ENCODE results near the gene PARVG.

The PARVG gene

DNA sequence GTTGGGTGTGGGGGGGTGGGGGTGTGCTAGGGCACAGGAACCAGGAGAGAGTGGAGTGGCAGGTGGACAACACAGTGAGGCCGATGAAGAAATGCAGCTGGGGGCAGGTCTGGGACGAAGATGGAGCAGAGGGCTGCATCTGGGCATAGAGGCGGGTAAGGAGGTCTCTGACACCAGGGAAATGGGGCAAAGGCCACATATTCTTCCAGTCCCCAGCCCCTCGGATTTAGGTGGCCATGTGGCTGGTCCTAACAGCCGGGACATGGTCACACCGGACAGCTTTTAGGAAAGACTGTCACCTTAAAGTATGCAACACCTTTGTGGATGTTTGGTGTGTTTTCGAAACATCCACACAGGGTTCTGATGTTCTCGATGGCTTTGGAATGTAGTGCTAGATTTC, 5.0 kb upstream of the PARVG start:
- peaks cover 11% of the 10 kb centered on the region for H3K4me1 ChIP-seq (ENCODE audit: control insufficient read depth, insufficient read depth, low read length)
- CTCF ChIA-PET: no interaction called here
- no peaks in the 10 kb centered on the region for H3K36me3 ChIP-seq (ENCODE audit: control insufficient read depth in 2 of 2, insufficient read depth in 1 of 2, low read length in 2 of 2)
- POLR2A ChIA-PET: no interaction called here
- H3K27ac ChIP-seq (ENCODE audit: extremely low read depth, low read depth, low read length): no peak overlapping the region
- no peak for TF ChIP-seq ZNF433 (tag by site-specific recombination; IDR thresholded peaks at IDR 0.05; ENCODE audit: low read depth)
- TF ChIP-seq, protein P1, sequence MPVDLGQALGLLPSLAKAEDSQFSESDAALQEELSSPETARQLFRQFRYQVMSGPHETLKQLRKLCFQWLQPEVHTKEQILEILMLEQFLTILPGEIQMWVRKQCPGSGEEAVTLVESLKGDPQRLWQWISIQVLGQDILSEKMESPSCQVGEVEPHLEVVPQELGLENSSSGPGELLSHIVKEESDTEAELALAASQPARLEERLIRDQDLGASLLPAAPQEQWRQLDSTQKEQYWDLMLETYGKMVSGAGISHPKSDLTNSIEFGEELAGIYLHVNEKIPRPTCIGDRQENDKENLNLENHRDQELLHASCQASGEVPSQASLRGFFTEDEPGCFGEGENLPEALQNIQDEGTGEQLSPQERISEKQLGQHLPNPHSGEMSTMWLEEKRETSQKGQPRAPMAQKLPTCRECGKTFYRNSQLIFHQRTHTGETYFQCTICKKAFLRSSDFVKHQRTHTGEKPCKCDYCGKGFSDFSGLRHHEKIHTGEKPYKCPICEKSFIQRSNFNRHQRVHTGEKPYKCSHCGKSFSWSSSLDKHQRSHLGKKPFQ (tag by site-specific recombination; IDR thresholded peaks at IDR 0.05): no peak
- no peak overlapping the region for H3K4me3 ChIP-seq (ENCODE audit: low read depth, low read length)
- no peaks in the 10 kb centered on the region for H3K9me3 ChIP-seq (ENCODE audit: control insufficient read depth, insufficient read depth, low read depth, low read length)

DNA sequence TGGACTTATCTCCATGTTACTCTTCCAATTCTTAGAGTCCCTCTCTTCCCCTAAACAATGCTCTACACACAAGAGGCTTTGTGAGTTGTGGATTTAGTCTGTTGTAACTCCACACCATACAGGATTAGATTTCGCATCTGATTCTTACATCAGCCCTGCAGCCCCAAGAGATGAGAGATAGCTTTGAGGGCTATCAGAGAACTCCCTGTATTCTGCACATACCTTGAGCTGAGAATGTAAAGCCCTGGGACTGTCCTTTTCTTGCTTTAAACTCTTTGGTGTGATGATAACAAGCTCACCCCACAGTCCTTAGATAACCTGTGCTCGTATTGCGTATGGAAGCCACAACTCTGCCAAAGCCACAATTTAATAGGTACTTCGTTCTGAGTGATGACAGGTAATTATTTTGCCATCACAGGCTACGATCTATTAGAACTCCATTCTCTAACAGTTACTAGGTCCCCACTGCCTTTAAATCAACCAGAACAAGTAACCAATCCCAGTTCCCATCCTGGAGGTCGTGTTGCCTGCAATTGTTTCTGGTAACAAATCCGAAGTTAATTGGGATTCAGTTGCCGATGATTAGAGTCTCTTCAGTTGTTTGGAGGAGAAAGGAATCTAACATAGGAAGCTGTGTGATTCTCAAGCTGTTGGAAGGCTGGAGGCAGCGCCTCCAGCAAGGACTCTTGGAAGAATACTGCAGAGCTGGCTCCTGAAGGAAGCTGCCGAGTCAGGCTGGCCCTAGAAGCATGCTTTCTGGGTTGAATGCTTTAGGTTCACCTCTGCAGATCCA, 1.3 kb upstream of the PARVG start:
- peaks cover 7% of the 10 kb centered on the region for H3K4me1 ChIP-seq (ENCODE audit: control insufficient read depth, insufficient read depth, low read length)
- no peak overlapping the region for H3K4me3 ChIP-seq (ENCODE audit: low read depth, low read length)
- ChIA-PET CTCF (interaction anchor here (0.6 to 2.0 kb wide), 5 partner anchors 10 to 400 kb away, joined by 3 to 6 read pairs (median 4); no protein-coding TSS in a partner anchor), POLR2A (no interaction called here)
- no peak overlapping the region for H3K27ac ChIP-seq (ENCODE audit: extremely low read depth, low read depth, low read length)
- no peaks in the 10 kb centered on the region for H3K9me3 ChIP-seq (ENCODE audit: control insufficient read depth, insufficient read depth, low read depth, low read length)
- H3K36me3 ChIP-seq (ENCODE audit: control insufficient read depth in 2 of 2, insufficient read depth in 1 of 2, low read length in 2 of 2): no peaks in the 10 kb centered on the region
- TF ChIP-seq HOXD13 (CRISPR knock-in tag; IDR thresholded peaks at IDR 0.05; ENCODE audit: borderline replicate concordance): no peak
- no peak for TF ChIP-seq ZNF214 (tag by site-specific recombination; IDR thresholded peaks at IDR 0.05; ENCODE audit: borderline replicate concordance)
- TF ChIP-seq ZNF610 (tag by site-specific recombination; IDR thresholded peaks at IDR 0.05; ENCODE audit: borderline replicate concordance): no peak
- TF ChIP-seq, protein P2, sequence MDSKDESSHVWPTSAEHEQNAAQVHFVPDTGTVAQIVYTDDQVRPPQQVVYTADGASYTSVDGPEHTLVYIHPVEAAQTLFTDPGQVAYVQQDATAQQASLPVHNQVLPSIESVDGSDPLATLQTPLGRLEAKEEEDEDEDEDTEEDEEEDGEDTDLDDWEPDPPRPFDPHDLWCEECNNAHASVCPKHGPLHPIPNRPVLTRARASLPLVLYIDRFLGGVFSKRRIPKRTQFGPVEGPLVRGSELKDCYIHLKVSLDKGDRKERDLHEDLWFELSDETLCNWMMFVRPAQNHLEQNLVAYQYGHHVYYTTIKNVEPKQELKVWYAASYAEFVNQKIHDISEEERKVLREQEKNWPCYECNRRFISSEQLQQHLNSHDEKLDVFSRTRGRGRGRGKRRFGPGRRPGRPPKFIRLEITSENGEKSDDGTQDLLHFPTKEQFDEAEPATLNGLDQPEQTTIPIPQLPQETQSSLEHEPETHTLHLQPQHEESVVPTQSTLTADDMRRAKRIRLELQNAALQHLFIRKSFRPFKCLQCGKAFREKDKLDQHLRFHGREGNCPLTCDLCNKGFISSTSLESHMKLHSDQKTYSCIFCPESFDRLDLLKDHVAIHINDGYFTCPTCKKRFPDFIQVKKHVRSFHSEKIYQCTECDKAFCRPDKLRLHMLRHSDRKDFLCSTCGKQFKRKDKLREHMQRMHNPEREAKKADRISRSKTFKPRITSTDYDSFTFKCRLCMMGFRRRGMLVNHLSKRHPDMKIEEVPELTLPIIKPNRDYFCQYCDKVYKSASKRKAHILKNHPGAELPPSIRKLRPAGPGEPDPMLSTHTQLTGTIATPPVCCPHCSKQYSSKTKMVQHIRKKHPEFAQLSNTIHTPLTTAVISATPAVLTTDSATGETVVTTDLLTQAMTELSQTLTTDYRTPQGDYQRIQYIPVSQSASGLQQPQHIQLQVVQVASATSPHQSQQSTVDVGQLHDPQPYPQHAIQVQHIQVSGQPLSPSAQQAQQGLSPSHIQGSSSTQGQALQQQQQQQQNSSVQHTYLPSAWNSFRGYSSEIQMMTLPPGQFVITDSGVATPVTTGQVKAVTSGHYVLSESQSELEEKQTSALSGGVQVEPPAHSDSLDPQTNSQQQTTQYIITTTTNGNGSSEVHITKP (tag by site-specific recombination; IDR thresholded peaks at IDR 0.05): 0 out of 2 replicates have a peak, but pooled peaks have one; percentile 15
- TF ChIP-seq, protein P3, sequence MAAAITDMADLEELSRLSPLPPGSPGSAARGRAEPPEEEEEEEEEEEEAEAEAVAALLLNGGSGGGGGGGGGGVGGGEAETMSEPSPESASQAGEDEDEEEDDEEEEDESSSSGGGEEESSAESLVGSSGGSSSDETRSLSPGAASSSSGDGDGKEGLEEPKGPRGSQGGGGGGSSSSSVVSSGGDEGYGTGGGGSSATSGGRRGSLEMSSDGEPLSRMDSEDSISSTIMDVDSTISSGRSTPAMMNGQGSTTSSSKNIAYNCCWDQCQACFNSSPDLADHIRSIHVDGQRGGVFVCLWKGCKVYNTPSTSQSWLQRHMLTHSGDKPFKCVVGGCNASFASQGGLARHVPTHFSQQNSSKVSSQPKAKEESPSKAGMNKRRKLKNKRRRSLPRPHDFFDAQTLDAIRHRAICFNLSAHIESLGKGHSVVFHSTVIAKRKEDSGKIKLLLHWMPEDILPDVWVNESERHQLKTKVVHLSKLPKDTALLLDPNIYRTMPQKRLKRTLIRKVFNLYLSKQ (tag by site-specific recombination; IDR thresholded peaks at IDR 0.05; ENCODE audit: borderline replicate concordance): no peak
- no peak for TF ChIP-seq ZNF23 (tag by site-specific recombination; IDR thresholded peaks at IDR 0.05; ENCODE audit: borderline replicate concordance)
- no peak for TF ChIP-seq ZNF521 (tag by site-specific recombination; IDR thresholded peaks at IDR 0.05)
- peak; percentile 42; the same call in 1 of the 2 replicates for TF ChIP-seq GLIS1 (tag by site-specific recombination; IDR thresholded peaks at IDR 0.05)
- TF ChIP-seq, protein P4, sequence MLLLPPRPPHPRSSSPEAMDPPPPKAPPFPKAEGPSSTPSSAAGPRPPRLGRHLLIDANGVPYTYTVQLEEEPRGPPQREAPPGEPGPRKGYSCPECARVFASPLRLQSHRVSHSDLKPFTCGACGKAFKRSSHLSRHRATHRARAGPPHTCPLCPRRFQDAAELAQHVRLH (tag by site-specific recombination; IDR thresholded peaks at IDR 0.05): no peak
- TF ChIP-seq ZNF350 (tag by site-specific recombination; IDR thresholded peaks at IDR 0.05): no peak
- TF ChIP-seq YY2 (tag by site-specific recombination; IDR thresholded peaks at IDR 0.05): no peak
- TF ChIP-seq, protein P5, sequence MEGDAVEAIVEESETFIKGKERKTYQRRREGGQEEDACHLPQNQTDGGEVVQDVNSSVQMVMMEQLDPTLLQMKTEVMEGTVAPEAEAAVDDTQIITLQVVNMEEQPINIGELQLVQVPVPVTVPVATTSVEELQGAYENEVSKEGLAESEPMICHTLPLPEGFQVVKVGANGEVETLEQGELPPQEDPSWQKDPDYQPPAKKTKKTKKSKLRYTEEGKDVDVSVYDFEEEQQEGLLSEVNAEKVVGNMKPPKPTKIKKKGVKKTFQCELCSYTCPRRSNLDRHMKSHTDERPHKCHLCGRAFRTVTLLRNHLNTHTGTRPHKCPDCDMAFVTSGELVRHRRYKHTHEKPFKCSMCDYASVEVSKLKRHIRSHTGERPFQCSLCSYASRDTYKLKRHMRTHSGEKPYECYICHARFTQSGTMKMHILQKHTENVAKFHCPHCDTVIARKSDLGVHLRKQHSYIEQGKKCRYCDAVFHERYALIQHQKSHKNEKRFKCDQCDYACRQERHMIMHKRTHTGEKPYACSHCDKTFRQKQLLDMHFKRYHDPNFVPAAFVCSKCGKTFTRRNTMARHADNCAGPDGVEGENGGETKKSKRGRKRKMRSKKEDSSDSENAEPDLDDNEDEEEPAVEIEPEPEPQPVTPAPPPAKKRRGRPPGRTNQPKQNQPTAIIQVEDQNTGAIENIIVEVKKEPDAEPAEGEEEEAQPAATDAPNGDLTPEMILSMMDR (tag by site-specific recombination; IDR thresholded peaks at IDR 0.05): no peak
- TF ChIP-seq, protein P6, sequence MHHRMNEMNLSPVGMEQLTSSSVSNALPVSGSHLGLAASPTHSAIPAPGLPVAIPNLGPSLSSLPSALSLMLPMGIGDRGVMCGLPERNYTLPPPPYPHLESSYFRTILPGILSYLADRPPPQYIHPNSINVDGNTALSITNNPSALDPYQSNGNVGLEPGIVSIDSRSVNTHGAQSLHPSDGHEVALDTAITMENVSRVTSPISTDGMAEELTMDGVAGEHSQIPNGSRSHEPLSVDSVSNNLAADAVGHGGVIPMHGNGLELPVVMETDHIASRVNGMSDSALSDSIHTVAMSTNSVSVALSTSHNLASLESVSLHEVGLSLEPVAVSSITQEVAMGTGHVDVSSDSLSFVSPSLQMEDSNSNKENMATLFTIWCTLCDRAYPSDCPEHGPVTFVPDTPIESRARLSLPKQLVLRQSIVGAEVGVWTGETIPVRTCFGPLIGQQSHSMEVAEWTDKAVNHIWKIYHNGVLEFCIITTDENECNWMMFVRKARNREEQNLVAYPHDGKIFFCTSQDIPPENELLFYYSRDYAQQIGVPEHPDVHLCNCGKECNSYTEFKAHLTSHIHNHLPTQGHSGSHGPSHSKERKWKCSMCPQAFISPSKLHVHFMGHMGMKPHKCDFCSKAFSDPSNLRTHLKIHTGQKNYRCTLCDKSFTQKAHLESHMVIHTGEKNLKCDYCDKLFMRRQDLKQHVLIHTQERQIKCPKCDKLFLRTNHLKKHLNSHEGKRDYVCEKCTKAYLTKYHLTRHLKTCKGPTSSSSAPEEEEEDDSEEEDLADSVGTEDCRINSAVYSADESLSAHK (tag by site-specific recombination; IDR thresholded peaks at IDR 0.05): peak; percentile 95
- peak; percentile 64 for TF ChIP-seq SP7 (tag by site-specific recombination; IDR thresholded peaks at IDR 0.05)
- no peak for TF ChIP-seq ZNF114 (tag by site-specific recombination; IDR thresholded peaks at IDR 0.05)
- TF ChIP-seq, protein P7, sequence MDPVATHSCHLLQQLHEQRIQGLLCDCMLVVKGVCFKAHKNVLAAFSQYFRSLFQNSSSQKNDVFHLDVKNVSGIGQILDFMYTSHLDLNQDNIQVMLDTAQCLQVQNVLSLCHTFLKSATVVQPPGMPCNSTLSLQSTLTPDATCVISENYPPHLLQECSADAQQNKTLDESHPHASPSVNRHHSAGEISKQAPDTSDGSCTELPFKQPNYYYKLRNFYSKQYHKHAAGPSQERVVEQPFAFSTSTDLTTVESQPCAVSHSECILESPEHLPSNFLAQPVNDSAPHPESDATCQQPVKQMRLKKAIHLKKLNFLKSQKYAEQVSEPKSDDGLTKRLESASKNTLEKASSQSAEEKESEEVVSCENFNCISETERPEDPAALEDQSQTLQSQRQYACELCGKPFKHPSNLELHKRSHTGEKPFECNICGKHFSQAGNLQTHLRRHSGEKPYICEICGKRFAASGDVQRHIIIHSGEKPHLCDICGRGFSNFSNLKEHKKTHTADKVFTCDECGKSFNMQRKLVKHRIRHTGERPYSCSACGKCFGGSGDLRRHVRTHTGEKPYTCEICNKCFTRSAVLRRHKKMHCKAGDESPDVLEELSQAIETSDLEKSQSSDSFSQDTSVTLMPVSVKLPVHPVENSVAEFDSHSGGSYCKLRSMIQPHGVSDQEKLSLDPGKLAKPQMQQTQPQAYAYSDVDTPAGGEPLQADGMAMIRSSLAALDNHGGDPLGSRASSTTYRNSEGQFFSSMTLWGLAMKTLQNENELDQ (tag by site-specific recombination; IDR thresholded peaks at IDR 0.05; ENCODE audit: low read depth): no peak
- TF ChIP-seq YY1 (tag by site-specific recombination; IDR thresholded peaks at IDR 0.05): no peak
